GM19463 (cell line): ENCODE results near the gene VAC14.

ENCODE experiments used
- ATAC-seq: cut with Tn5 transposase; IDR thresholded peaks from one replicate; pipeline ENCODE4 v1.9.1; 2021; ENCODE audit warnings: mild to moderate bottlenecking, moderate library complexity; ENCODE audit not compliant: unreplicated experiment

VAC14 gene

DNA sequence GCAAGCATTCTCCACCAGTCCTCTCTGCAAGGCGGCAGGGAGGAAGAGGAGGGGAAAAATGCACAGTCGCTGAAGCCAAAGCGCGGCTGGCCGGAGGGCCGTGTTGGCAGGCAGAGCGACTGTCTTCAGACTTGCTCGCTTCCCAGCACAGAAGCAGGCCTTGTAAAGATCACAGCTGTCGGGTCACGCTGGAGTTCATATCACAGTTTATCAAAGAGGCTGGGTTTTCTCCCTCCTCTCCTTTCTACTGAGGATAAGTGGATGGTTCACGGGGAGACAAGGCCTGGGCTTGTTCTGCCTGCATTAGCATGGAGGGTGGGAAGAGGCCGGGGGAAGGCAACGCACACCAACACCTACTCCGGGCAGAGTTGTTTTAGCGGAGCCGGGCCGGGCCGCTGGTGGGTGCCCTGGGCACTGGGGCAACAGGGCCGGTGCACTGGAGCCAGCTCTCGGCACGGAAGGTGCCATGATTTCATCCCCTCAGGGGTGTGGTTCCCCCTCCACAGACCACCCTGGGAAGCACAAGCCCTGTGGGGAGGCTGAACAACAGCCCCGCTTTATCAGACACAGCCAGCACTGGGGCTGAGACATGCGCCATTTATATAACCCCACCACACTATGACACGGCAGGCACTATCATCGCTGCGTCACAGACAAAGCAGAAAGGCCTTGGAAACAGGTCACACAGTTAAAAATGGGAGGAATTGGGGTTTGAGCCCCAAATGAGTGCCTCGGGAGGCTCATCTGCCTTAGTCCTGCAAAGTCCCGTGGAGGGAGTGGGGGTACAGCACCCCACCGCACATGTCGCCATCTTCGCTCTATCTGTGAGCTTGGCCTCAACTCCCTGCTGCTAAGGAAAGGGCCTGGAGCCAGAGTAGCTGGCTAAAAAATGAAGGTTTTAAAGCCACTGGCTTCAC lies 74.8 kb downstream of the VAC14 start:
- ATAC-seq, result no peak

DNA sequence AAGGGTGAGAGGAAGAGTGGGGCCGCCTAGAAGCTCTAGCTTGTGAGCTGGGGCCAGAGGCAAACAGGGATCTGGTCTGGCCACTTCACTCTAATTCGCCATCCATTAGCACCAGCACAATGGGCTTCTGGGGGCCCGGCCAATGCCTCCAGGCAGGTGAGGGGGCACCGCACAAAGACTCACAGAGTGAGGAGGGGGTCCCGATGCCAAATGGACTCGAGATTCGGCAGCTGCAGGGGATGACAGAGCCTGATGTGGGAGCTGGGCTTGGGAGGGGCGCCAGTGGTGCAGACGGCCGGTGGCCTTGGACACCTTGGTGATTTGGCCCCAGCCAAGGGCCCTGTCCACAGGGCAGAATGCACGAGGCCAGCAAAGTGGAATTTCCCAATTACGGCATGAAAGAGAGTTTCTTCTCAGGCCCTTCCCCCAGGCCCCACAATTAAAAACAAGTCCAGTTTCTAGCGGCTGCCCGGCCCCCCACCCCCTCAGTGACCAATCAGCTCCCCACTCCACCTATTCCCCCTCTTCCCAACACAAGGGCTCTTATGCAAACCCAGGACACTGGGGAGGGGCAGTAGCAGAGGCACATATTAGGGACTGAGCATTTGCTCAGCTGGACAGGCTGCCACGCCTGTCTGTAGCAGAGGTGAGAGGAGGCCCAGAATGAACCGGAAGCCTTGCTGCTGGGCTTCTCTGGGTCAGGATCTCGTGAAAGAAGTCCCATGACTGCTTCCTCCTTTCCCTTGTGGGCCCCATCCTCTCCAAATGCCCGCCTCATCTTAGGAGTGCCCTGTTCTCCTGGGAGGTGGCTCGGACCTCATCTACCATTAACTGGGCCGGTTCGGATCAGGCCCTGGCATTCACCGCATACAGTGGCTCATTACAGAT lies 75.7 kb downstream of the VAC14 start:
- no peak for ATAC-seq

DNA sequence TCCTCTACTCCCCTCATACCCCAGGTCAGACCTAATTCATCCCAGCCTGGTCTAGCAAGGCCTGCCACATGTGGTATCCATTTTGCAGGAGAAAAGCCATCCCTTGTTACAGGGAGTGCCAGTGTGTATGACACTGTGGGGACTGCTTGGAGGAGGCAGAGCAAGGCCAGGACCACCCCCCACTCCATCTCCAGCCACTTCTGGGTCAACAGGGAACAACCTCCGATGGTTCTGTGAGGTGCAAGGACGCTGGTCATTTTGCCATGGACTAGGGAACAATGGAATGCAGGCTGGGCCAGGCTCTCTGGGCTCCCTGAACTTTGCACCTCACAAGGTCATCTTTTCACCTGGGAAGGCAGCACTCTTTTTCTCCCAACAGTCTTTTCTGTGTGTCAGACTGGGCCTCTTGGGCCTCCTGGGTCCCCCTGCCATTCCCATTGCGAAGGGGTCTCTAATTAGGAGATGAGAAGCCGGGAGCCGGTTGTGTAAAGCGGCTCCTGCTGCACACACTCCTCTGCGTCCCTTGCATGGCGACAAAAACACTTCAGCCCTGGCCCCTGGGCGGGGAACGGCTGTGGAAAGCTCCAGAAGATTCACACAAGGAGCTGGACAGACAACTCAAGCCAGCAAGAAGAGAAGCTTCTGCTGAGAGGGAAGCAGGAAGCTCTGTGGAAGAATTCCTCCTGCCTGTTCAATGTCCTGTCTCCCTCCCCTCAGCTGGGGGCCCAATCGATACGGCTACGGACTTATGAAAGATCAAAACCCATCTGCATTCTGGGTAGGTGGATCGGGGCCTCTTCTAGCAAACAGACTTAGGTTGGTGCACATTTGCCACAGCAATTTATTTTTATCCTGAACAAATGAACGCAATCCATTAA lies 76.6 kb downstream of the VAC14 start:
- ATAC-seq, result no peak

DNA sequence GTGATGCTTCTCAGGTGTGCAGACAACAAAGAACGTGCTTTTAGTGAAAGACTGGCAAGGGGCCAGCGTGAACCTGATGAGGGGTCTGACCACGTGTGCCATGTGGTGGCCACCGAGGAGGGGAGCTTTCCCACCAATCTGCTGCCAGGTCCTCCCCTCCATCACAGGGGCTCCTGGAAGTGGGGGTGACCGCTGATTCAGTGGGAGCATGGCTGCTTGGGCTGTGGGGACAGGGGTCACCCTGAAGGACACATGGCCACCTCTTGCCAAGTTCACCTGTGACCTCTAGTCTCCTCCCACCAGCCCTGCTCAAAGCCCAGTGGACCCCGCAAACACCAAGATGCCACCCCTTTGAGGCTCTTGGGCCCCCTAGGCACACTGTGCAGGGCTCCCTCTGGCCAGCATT lies 77.2 kb downstream of the VAC14 start:
- ATAC-seq, result no peak

DNA sequence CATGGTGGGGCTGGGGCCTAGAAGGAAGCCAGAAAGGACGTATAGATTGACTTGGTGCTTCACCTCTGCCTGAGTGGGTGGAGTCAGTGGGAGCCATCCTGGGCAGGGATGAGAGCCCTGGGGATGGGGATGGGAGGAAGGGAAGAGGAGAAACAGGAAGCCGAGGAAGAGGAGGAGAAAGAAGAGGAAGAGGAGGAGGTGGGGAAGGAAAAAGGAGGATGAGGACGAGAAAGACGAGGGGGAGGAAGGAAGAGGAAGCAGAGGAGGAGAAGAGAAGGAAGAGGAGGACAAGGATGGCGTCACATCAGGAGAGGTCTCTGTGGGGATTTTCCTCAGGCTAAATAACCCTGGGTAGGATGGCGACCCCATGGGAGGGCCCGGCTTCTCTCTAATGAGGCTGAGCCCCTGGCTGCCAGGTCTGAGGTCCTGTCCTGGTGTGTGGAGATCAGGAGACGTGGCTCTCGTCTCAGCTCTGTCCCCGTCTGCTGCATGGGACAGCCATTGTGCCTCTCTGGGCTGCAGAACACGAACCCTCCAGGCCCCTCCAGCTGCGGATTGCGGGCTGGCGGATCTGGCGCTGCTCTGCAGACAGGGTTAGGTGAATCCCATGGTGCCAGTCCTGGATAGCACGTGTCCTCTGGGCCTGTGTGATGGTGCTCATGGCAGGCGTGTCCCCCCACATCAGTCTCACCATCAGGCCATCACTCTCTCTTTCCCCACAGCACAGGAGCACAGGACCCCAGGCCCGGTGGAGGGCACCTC lies 79.6 kb downstream of the VAC14 start:
- ATAC-seq, result no peak

DNA sequence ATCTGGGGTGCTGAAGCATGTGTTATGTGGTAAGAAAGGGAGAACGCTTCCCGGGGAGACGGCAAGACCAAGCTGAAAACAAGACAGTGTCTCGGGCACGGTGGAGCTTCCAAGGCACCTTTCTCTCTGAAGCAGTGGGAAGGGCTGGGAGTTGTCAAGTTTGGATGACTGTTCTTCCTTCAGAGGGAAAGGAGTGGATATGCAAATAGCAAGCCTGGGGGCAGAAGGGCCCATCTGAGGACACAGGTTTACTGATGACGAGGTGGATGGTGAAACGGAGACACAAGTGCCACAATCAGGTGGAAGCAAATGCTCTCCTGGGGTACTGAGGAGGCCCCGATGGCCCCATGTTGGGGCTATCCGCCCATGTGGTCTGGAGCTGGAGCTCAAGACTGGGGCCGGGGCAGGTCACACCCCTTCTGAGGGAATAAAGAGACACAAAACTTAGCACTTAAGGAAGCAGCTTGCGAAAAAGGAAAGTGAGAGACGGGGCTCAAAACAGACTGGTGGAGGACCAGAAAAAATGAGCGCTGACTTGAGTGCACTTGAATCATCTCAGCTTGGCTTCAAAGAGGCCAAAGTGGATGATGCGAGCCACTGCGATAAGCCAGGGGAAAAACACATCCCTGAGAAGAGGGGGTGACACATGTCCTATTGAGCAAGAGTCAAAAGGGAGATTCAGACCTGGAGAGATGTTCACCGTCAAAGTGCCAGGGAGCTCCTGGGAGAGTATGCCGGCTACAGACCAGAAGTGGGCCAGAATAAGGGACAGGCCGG lies 80.3 kb downstream of the VAC14 start:
- ATAC-seq, result no peak

DNA sequence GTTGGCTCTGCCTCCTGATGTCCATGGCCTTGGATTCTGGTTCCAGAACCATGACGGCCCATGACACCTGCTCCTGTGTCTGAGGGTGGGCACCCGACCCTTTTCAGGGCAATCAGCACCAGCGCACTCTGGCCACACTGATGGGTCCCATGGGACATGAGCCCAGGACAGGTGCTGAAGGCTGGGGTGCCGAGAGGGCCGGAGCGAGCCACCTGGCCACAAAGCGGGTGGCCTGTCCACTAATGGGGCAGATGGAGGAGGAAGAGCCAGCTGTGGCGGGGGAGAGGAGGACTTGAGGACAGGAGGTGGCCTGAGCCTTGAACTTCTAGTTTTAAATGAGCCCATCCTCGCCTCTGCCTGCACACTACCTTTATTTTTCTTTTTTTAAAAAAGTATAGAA lies 83.9 kb downstream of the VAC14 start:
- no peak for ATAC-seq

DNA sequence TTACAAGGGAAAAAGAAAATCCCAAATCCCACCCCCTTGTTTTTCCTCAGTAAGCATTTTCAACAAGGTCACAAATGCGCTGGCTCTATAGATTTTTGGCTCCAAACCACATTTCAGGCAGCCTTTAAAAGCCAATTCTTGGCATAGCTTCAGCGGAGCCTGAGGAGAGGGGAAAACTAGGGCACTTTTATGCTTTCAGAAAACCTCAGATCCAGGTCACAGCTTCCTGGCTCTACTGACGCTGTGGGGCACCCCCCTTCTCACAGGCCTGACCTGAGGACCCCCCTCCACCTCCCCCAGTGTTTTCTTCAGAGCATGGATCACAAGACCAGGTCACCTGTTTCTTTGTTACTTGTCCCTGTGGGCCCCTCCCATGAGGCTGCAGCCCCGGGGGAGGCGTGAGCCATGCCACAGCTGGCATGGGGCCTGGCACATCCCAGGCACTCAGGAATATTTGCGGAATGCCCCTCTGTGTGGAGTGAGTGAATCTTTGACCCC lies 85.0 kb downstream of the VAC14 start:
- no peak for ATAC-seq

DNA sequence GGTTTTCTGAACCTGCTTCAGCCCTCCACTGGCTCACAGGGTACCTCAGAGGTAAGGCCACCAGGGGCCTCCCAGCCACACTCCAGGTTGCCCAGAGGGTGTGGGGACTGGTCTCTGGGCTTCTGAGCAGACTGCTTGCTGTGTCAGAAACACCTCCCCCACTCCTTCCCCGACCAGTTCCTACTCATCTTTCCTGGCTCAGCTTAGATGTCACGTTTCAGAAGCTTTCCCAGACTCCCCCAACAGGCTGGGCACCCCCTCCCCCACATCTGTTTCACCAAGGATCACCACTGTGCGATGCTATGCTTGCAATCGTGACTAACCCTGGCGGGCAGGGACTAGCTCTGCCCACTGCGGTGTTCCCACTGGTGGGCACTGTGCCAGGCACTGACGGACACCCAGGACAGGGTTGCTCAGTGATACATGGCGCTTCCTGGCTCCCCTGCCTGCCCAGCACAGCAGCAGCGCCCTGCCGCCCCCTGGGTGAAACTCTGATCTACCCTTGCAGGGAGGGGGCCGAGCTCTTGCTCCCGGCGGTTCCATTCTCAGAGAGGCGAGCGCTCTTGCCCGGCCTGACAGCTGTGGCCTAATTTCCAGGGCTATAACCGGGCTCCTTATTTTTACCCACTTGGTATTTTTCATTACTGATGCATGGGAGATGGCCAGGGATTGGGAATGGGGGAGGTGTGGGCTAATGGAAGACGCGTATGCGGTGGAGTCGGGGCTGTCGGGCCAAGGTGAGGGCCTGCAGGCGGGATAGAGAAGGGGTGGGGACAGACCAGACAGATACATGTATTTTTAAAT lies 85.7 kb downstream of the VAC14 start:
- ATAC-seq, result no peak

DNA sequence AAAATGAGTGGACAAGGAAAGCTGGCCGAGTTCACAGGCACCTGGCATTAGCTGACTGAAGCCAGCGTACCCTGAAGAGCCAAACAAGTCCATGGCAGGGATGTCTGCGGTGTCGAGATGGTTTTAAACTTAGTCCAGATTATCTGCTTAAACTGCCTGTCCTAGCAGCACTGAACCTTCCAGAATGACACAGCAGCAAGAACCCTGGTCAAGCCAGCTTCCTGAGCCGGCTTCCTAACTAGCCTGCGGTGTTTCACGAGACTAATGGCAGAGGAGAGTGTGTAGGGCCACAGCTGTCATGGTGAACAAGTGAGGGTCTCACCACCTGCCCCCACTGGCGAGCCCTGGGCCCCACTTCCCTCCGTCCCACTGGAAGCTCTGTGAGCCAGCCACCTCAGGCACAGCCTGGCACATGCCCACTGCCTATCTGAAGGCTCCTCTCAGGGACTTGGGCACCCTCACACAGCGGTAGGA lies 86.3 kb downstream of the VAC14 start:
- ATAC-seq, result no peak

DNA sequence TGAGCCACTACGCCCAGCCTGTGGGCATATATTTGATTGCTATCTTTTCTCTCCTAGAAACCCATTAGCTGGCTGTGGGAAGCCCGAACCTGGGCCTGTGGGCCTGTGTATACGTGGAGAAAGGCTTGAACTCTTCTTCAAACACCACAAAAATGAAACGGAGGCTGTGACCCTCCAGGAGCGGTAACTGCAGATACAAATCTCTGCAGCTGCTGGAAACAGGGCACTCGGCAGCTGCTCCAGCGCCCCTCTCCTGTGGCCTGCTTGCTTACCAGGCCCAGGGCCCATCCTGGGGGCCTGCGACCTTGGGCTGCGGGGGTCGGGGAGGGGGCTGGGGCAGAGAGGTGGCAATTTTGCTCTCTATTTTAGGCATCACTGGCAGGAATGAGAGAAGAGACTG lies 87.1 kb downstream of the VAC14 start:
- ATAC-seq, result no peak

DNA sequence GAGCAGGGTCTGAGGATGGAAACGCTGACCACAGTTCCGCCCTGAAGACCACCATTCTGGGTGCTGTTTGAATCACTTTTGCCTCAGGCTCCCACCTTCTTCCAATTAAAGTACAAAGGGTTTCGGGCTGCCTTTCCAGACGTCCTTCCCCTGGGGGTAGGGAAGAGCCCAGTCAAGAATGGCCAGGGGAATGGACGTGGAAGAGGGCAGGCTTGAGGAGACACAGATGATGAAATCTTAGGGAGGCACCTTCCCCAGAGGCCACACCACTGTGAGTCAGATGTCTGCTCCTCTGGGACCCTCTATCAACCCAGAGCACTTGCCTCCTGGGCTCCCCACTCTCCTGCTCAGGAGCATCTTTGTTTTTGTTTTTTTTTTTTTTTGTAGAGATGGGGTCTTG lies 87.6 kb downstream of the VAC14 start:
- ATAC-seq, result no peak

DNA sequence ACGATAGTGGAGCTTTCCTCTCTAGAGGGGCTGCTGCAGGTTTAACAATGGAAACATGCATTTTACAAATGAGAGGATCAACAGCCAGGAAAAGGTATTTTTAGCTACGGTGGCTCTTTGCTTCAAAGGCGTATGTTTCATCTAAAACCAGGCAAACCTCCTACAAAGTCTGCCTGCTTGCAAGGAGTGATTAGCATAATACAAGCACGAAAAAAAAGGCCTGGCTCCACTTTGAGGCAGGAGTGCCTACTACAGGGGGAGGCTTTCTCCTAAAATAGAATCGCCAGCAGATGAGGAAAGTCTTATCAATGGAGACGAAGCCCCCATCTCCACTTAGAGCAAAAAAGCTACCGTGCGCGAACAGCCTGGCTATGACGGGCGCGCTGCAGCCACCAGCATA lies 88.0 kb downstream of the VAC14 start:
- no peak for ATAC-seq

DNA sequence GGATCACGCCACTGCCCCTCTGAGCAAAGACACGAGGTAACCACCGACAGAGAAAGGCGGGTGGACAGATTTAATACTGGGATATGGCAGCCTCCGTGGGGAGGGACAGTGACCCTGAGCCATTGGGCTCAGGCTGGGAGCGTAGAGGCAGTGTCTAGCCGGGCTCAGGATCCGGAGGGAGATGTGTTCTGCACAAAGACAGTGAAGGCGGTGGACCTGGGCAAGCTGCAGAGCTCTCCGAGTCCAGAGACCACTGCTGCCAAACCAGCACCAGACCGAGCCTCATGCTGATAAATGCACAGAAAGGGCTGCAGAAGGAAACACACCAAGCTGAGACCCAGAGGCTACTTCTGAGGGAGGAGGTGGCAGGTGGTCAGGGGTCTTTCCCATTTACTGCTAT lies 88.6 kb downstream of the VAC14 start:
- no peak for ATAC-seq

DNA sequence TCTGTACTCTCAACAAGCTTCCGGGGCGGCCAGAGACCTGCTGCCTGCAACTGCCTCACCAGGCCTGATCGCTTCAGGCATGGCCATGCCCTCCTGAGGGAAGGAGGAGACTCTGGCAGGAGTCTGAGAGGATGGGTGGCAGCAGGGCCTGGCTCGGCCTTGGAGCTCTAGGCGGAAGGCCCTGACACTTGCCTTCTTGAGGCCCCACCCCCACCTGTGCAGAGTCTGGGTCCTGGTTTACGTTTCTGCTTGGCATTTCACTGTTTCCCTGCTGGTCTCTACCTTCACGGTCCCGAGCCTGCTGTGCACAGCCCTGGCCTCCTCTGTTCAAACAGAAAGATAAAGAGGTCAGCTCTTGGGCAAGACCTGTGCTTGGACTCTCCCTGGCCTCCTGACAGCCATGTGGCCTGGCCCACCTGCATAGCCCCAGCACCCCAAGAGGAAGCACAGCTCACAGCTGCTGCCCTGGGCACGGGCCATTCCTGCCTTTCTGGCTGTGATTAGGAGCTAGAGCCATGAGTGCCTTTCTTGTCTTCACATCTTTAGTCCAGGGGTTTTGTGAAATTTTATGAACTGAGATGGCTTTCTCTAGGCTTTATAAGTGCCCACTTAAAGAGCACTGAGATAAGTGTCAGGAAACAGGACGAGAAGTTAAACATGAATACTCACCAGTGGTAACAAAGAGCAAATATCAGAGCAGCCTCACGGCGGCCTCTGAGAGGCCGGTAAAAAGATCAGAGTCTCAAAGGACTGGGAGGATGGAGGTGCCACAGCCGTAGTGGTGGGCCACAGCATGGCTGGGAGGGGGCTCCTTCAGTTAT lies 89.5 kb downstream of the VAC14 start:
- ATAC-seq, result no peak

DNA sequence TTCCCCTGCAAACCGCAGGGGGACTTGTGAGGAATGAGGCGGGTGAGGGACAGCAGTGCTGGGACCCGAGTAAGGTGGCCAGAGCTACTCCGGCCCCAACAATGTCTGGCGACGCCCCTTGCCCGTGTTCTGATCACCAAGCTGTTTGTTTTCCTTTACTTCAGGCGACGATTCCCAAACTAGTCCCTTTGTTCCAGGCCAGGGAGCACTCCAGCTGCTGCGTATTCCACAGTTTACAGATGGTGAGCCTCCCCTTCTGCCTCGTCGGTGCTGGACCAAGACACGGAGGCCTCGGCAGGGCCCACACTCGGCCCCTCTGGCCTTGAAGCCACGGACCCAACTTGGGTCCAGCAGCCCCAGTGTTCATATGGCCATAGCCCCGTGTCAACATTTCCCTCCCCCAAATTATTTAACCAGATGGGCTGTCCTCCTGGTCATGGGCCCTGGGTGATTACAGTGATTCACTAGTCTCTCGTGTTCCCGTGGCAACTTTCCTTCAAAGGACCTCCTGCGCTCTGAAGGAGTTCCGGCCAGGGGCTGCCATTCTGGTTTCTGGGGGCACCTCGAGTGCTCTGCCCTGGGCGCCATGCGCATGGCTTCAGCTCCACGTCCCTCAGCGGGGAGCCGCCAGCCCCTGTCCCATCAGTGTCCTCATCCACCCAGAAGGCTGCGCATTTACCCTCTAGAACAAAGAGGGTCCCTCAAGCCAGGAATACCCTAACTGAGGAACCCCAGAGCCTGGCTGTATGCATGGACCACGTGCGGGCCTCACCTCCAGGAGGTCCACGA lies 90.3 kb downstream of the VAC14 start:
- ATAC-seq, result no peak

DNA sequence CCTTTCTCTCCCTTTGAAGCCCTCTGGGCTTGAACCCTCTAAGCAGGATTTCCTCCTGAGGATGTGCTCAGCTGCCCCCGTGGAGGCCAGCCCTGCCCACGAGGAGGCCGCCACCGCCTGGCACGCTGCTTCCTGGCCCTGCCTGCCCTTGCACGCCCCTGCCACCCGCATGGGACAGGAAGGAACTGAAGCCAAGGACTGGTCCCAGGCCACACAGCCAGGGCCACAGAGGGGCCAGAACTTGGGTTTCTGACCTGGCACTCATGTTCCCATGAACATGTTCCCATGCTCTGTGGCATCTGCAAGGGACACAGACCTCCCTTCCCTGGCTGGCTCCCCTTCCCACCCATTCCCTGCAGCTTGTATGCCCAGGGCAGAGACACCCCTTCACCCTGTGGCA lies 91.0 kb downstream of the VAC14 start:
- ATAC-seq, result no peak
